Smooth muscle cell (in vitro differentiated cells): Measurements from ENCODE around the gene DQX1. TPM values are rescaled to one million over a fixed set of nuclear protein-coding genes. Genes with fewer than 3 reads are reported as not detected.
A peak's percentile ranks its signal among the peaks of the same experiment; 100 is the strongest.

Source experiments
- DNase-seq: peaks from one replicate; lab custom pipeline; 2025; ENCODE audit not compliant: unreplicated experiment; lab: John Stamatoyannopoulos, UW
- H2AFZ ChIP-seq: fragments of 200-600 bp; sonication (generic); 2 replicates; pipeline ENCODE4 v1.6.0; 2016; ENCODE audit warnings: antibody characterized with exemption, low read depth, mild to moderate bottlenecking
- H3F3A ChIP-seq: fragments of 200-600 bp; sonication (generic); 2 replicates; pipeline ENCODE4 v1.6.0; 2017; ENCODE audit warnings: antibody characterized with exemption, low read depth
- H3K27ac ChIP-seq: fragments of 200-600 bp; sonication (generic); 2 replicates; pipeline ENCODE4 v1.5.1; 2016; ENCODE audit warnings: low read depth, mild to moderate bottlenecking
- H3K27me3 ChIP-seq: fragments of 200-600 bp; sonication (generic); 2 replicates; pipeline ENCODE4 v1.6.1; 2016; ENCODE audit warnings: low read depth, mild to moderate bottlenecking
- H3K36me3 ChIP-seq: fragments of 200-600 bp; sonication (generic); 2 replicates; pipeline ENCODE4 v1.5.1; 2016; ENCODE audit warnings: low read depth
- H3K4me1 ChIP-seq: fragments of 200-600 bp; sonication (generic); 2 replicates; pipeline ENCODE4 v1.5.1; 2016; ENCODE audit warnings: low read depth
- H3K4me2 ChIP-seq: fragments of 200-600 bp; sonication (generic); 2 replicates; pipeline ENCODE4 v1.6.0; 2016; ENCODE audit warnings: mild to moderate bottlenecking
- H3K4me3 ChIP-seq: fragments of 200-600 bp; sonication (generic); 2 replicates; pipeline ENCODE4 v1.5.1; 2016; ENCODE audit warnings: mild to moderate bottlenecking
- H3K79me2 ChIP-seq: fragments of 200-600 bp; sonication (generic); 2 replicates; pipeline ENCODE4 v1.6.0; 2016; ENCODE audit warnings: low read depth, mild to moderate bottlenecking
- H3K9ac ChIP-seq: fragments of 200-600 bp; sonication (generic); 2 replicates; pipeline ENCODE4 v1.6.0; 2016; ENCODE audit warnings: low read depth
- H3K9me3 ChIP-seq: fragments of 200-600 bp; sonication (generic); replicated peaks from 2 replicates; pipeline ENCODE4 v1.5.1; 2016; ENCODE audit warnings: low read depth
- H4K20me1 ChIP-seq: fragments of 200-600 bp; sonication (generic); 2 replicates; pipeline ENCODE4 v1.6.0; 2016; ENCODE audit warnings: low read depth
- WGBS: methylation state at CpG from one replicate; pipeline ENCODE4 v1.1.7; 2016; ENCODE audit warnings: low lambda C conversion rate; 5-methylcytosine and 5-hydroxymethylcytosine counted together
- polyA plus RNA-seq: library from polyadenylated mRNA; unstranded; fragments of >200 nt; fragmentation: Nextera tagmentation; extraction: Ambion mirVana; gene quantifications from 2 replicates; pipeline ENCODE4 v1.2.1, GENCODE V29; 2016
- total RNA-seq: library from RNA; depleted of rRNA; stranded (reverse); fragments of >200 nt; gene quantifications from 2 replicates; pipeline ENCODE4 v1.2.3, GENCODE V29; 2014
- TF ChIP-seq, protein P1 (sequence below): fragments of 200-600 bp; sonication (generic); IDR thresholded peaks from 2 replicates; pipeline ENCODE4 v1.5.1; 2017; ENCODE audit warnings: borderline replicate concordance, mild to moderate bottlenecking, antibody characterized with exemption; ENCODE audit not compliant: insufficient read depth, poor library complexity, severe bottlenecking

The DQX1 gene
- total and polyA plus RNA-seq, 2 experiments from 2014 or later, result 0.27 TPM; not detected in 1

DNA sequence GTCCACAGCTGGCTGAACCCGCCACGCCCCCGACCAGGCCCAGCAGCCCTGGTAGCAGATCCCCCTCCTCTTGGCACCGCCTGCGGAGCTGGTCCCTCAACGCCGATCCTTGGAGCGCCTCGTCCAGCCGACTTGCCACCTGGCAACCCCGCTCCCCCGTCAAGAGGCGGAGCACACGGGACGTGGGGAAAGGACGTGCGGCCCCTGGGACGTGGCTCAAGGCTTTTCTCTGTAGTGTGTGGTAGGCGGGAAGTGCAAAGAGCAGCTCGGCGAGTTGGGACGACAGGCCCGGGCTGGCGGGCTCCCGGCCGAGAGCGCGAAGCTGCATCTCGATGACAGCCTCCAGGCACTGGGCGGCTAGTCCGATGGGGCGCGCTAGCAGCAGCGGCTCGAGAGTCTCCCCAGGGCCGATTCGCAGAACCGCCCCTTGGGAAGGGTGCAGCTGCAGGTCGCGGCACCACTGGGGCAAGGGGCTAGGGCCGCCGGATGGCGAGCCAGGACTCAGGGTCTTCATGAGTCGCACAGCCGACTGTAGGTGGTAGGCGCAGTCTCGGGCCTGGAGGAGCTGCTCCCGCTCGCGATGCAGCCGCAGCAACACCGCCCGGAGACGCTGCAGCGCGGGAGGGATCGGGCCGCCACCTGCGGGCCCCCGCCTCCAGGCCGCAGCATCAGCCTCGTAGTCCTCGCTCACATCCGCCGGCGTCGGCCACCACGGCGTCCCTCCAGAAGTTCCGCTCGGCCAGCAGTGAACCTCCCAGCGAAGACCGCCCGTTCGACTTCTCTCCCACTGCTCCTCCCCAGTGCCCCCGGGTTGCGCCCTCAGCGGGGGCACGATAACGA, 43.9 kb downstream of the DQX1 start:
- Histone ChIP-seq H2AFZ (peak overlapping the region; percentile 86), H3K9me3 (no peaks in the 10 kb centered on the region), H3K27ac (peak overlapping the region; percentile 20), H3F3A (no peaks in the 10 kb centered on the region), H3K79me2 (peaks cover 47% of the 10 kb centered on the region), H4K20me1 (no peaks in the 10 kb centered on the region), H3K9ac (peak overlapping the region; percentile 42), H3K4me2 (peak overlapping the region; percentile 96), H3K4me3 (peak overlapping the region; percentile 79), H3K27me3 (no peaks in the 10 kb centered on the region), H3K4me1 (peaks cover 18% of the 10 kb centered on the region), H3K36me3 (no peaks in the 10 kb centered on the region)
- no peak for DNase-seq
- WGBS, result 2% methylated on average over 74 of the region's 80 CpGs
- TF ChIP-seq, protein P1, sequence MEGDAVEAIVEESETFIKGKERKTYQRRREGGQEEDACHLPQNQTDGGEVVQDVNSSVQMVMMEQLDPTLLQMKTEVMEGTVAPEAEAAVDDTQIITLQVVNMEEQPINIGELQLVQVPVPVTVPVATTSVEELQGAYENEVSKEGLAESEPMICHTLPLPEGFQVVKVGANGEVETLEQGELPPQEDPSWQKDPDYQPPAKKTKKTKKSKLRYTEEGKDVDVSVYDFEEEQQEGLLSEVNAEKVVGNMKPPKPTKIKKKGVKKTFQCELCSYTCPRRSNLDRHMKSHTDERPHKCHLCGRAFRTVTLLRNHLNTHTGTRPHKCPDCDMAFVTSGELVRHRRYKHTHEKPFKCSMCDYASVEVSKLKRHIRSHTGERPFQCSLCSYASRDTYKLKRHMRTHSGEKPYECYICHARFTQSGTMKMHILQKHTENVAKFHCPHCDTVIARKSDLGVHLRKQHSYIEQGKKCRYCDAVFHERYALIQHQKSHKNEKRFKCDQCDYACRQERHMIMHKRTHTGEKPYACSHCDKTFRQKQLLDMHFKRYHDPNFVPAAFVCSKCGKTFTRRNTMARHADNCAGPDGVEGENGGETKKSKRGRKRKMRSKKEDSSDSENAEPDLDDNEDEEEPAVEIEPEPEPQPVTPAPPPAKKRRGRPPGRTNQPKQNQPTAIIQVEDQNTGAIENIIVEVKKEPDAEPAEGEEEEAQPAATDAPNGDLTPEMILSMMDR, result no peak

DNA sequence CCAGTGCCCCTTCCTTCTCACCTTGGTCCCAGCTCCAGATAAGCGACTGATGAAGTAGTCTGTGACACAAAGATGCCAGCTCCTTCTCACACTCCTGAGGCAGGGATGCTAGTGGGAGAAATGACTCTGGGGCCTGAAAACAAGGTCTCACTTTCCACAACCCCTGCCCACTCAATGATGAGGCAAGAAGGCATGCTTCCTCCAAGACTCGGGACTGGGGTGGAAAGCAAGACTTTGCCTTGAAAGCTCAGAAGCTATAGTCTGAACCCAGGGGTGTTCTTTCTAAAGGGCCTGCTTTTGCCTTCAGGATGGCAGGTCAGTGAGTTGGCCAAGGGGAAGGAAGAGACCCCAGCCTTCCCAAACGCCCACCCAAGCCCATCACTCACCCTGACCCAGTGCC, 44.6 kb downstream of the DQX1 start:
- Histone ChIP-seq H3K4me1 (peaks cover 18% of the 10 kb centered on the region), H2AFZ (no peak overlapping the region), H3F3A (no peaks in the 10 kb centered on the region), H3K27ac (no peak overlapping the region), H3K9ac (peak overlapping the region; percentile 42), H3K79me2 (peaks cover 47% of the 10 kb centered on the region), H3K9me3 (no peaks in the 10 kb centered on the region), H3K4me3 (peak overlapping the region; percentile 79), H4K20me1 (no peaks in the 10 kb centered on the region), H3K4me2 (peak overlapping the region; percentile 96), H3K36me3 (no peaks in the 10 kb centered on the region), H3K27me3 (no peaks in the 10 kb centered on the region)
- no peak for DNase-seq
- TF ChIP-seq, protein P1, result no peak
- 53% methylated on average over 3 of the region's 3 CpGs for WGBS

- TF ChIP-seq, protein P1, result peak; percentile 31
- 95% methylated on average over 5 of the region's 5 CpGs for WGBS
- Histone ChIP-seq H3K9me3 (no peaks in the 10 kb centered on the region), H4K20me1 (no peaks in the 10 kb centered on the region), H3K4me1 (peaks cover 12% of the 10 kb centered on the region), H3K79me2 (peaks cover 10% of the 10 kb centered on the region), H3K4me3 (no peak overlapping the region), H3K4me2 (no peak overlapping the region), H3K27ac (no peak overlapping the region), H2AFZ (no peak overlapping the region), H3K9ac (no peak overlapping the region), H3K36me3 (no peaks in the 10 kb centered on the region), H3K27me3 (no peaks in the 10 kb centered on the region), H3F3A (peaks cover 5% of the 10 kb centered on the region)
- no peak for DNase-seq
These were observed 51.1 kb downstream of the DQX1 start for GRCh38 chr2:74474899-74475298.
